AG08395 (cell line): ENCODE measurements around the gene NSL1.

ENCODE experiments used
- DNase-seq: peaks from one replicate; pipeline ENCODE4 v3.0.0; 2012; ENCODE audit warnings: mixed read lengths, low spot score

NSL1 gene

DNA sequence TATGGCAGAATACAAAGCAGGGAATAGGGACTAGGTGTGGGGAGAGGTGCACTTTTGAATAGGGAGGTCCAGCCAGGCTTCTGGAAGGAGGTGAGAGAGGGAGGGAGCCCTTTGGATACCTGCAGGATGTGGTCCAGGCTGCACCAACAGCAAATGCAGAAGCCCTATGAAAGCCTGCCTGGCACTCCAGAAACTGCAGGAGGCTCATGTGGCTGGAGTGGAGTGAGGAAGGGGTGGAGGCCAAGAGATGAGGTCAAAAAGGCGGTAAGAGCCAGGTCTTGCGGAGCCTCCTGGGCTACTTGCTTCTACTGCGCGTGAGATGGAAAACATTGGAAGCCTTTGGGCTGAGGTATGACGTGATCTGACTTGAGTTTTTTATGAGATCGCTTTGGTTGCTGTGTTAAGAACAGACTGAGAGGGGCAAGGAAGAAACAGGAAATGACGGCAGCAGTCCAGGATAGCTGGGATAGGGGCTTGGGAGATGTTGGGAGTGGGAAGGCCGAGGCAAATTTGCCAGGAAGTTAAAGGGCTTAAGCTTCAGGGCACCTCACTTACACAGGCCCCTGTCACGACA lies 87.5 kb downstream of the NSL1 start:
- DNase-seq = no peak

DNA sequence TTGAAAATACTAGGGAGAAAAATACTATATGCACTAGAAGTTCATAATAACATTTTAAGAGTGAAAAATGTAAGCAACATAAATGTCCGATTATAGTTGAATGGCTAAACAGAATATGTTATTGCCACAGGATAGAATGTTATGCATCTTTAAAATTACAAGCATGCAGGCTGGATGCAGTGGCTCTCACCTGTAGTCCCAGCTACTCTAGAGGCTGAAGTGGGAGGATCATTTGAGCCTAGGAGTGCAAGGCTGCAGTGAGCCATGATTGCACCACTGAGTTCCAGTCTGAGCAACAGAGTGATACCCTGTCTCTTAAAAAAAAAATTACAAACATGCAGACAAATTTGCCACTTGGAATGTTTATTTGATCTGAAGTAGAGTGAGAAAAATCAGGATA lies 88.9 kb downstream of the NSL1 start:
- DNase-seq = no peak

DNA sequence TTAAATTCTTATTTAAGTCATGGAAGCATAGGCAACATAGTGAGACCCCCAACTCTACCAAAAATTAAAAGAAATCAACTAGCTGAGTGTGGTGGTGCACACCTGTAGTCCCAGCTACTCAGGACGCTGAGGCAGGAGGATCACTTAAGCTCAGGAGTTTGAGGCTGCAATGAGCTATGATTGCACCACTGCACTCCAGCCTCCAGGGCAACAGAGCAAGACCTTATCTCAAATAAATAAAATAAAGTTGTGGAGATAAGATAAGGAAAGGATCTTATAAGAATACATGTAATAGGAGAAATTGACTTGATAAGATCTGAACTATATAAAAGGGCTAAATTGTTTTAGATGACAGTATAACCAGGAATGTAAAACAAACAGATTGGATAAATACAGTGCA lies 89.7 kb downstream of the NSL1 start:
- no peak for DNase-seq

DNA sequence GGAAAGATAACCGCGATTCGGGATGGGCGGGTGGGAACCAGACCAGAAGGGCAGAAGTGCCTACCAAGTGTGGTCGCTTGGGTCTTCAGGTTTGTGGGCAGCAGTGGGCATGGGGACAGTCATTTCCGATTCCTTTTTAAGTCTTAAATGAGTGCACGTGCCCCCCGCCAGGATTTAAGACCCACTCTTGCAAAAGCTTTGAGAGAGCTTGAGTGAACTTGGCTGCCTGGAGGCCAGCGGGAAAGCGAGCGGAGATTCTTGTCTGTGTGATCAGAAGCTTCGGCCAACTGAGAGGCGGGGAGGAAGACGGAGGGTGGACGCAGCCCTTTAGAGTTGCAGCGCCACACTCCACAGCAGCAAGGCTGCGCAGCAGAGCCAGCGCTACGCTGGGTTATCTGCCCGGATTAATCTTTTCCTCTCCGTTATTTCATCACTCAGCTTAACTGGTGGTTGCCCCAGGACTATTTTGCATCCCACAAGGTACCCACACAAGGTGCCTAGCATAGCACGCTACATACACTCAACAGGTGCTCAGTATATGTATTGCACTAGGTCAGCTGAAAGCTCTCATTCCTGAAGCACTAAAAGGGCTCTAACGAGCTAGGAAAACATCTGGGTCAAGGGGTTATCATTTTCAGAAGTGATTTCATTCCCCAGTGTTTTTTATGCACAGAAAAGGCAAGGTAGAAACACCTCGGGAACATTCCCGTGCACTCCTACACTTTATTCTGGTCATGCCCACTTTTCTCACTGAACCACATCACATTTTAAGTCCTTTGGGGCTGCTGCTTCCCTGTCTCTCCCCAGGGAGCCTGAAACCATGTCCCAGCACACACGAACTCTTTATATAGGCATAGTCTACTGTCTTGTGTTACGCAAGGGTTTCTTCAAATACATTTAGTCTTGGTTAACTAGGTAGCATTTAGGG lies 90.4 kb downstream of the NSL1 start:
- peak; percentile 58 for DNase-seq

DNA sequence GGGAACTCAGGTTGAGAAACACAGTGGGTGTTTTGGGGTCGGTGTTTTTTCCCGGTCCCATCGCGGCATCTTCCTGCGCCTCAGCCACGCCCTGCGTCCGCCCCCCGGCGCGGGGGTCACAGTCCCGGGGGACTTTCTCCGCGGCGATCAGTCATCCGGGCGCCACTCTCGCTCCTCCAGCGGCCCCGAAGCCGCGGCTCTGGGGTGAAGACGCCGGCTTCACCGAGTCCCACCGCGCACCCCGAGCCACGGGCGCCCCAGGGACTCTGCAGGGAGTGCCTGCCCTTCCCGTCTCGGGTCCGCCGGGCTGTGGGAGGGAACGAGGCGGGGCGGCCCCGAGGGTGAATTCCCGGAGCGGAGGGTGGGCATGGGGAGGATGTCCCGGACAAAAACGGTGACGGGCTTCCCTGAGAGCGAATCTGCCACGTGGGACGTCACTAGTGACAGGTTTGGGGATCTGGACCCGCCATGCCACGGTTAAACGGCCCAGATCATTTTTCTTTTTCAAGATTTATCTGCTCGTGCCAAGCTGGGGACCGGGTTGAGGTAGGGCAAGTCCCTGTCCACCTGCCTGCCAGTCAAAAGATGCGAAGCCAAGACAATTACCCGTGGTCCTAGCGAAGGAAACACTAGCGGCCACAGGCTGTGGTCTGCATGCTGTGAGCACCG lies 91.2 kb downstream of the NSL1 start:
- DNase-seq = no peak

DNA sequence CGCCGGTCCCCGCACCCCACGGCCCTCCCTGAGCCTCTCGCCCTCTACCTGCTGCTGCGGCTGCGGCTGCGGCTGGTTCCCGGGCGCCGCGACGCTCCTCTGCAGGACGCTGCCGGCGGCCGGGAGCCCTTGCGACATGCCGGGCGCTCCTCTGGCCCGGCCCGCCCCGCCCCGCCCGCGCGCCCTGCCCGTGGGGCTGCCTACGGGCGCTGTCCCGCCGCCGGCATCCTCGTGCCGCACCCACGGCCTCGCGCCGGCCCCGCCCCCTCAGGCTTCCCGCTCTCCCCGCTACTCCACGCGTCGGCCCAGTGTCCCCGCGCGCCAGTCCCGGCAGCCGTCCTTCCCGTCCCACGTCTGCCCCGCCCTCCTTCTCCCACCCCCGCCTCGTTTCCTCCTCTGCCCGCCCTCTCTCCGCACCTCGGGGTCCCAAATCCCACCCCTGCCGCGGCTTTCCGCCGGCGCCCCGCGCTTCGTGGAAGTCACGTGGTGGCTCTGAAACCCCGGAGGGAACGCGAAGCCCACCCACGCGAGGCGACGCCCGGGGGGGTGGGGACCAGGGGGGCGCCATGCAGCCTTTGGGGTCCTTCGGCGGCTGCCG lies 91.9 kb downstream of the NSL1 start, which contains the start of gene BATF3:
TSS of gene BATF3 (minus strand) at position 216 of the 598 bp plus-strand sequence. CDS start at position 138, 78 bp downstream.
- peak; percentile 29 for DNase-seq

DNA sequence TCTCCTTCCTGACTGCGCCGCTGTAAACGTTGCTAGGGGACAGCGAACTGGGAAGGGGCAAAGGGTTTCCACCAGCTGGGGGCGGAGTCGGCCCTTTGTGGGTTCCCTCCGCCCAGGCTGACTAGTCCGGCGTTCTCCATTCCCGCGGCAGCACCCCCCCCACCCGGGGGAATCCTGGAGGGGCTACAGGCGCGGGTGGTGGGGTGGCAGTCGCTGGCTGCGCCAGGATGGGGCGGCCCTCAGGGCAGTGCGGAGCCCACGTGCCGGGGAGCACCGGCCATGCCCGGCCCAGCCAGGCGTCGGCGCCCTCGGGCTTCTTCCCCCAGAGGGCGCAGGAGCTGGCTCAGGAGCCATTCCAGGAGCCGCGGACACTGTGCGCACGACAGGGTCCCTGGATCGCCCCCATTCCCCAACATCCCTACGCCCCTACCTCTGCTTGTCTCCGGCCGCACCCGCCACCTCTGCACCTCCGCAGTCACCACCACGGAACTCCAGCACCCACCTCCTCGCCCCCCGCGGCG lies 92.4 kb downstream of the NSL1 start:
- peak; percentile 39 for DNase-seq

DNA sequence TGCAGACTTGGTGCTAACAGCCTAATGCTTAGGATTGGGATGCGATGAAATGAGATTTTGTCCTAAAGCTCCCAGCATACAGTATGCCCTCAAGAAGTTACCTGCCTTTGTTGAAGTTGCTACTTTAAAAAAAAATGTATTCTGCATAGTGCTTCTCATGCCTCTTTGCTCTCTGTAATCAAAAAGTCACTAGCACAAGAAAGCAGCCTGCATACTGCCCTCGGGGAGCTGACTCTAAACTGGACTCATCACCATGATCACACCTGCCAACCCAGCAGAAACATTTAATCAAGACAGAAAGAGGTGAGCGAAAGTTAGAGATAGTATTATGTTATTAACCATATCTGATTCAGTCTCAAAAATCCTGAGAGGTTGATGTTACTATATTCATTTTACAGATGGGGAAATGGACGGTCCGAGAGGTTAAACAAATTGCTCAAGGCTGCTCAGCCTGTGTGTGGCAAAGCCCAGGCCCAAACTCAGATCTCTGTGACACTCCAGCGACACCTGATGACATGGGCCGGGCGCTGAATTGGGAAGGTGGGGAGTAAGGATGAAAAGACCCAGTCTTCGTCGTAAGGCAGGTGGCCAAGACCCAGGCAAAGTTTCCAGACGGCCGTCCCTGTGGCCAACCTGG lies 93.0 kb downstream of the NSL1 start:
- DNase-seq = no peak

DNA sequence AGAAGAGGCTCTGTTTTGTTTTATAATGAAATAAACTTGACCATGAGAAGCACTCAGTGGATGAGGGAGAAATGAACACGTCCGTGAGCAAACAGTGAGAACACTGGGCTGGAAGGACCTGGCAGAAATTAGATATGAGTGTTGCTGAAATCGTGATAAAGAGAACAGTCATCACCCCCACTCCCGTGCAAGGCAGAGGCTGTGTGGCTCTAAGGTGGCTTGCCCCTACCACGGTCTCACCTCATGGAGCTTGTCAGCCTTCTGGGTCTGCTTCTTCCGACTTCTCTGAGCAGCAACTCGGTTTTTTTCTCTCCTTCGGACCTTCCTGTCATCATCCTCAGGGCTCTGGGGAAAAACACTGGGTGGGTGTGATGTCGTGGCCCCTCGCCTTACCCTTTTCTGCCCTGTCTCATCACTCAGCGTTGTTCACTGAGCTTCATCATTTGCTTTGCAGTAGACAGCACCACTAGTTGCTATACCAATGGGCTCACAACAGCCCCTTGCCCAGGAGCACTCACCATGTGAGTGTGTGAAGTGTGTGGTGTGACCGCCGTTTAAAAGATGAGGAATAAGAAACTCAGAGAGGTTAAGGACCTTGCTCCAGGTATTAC lies 94.8 kb downstream of the NSL1 start:
- no peak for DNase-seq

DNA sequence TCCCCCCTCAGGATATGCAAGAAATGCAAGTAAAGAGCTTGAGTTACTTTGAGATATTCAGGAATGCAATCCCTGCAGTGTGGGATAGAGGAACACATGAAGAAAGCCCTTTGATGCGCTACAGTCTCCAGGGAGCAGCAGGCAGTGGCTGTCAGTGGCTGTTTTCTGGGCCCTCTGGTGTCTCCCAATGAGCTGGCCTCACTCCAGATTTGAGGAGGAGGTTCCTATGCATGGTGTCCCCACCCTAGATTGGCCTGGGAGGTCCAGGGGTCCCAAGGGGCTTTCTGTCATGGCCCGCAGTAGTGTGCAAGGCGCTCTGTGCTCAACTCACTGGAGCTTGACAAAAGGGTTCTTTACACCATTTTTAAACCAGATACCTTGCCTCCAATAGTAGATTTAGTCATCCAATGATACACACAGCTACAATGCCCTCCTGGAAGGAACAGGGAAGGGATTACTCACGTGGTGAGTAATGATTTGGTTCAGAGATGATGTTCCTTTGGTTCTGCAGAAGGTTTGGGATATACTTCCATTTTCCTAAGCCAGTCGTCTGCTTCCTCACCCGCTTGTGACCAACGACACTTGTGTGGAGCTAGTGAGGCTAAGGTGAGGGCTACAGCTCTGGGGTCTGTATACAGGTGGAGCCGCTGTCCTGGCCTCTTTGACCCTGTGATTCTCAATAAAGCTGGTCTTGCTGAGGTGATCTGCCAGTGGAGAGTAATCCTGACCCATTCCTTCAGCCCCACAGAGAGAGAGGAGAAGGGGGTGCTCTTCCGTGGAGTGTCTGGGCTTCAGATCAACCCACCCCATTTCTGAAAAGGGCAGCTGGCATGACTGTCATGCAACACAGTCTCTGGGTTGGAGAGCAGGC lies 98.6 kb downstream of the NSL1 start:
- DNase-seq = peak; percentile 85

DNA sequence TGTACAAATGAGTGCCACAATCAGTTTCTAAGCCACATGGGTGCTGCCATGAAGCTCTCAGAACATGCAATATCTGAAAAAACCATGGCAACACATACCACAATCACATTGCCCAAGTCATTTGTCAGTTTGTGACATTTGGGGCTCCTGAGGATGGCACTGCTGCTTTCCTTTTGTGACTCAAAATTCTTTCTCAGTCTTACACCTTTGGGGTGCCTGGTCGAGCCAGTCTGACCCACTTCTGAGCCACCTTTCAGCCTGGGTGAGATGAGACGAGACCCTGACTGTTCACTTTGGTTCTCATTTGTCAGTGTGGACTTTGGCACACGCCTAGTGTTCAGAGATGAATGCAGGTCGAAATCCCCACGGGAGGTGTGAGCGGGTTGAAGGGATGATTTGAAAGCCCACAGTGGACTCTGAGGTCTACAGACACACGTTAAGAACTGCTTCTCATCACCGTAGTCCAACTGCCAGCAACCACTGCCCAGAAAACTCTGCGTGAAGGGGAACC lies 100.0 kb downstream of the NSL1 start:
- no peak for DNase-seq

DNA sequence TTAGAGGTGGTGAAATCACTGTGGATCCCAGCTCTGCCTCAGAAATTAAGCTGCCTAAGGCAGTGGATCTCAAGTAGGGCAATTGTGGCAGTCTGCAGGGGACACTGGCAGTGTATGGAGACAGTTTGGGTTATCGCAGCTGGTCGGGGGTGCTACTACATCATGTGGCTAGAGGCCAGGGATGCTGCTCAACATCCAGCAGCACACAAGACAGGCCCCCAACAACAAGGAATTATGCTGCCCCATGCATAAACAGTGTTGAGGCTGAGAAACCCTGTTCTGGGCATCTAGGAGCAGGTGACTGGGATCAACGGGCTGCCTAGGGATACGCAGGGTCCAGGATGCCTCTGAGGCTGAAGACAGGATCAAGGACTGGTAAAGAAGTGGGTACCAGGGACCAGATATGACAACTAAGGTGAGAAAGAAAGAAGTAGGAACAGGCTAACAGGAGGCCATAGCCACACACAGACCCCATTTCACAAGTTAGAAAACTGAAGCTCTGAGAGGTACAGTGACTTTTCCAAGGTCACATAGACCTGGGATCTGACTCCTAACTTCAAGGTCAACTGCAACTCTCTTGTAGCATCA lies 100.7 kb downstream of the NSL1 start:
- DNase-seq = no peak

DNA sequence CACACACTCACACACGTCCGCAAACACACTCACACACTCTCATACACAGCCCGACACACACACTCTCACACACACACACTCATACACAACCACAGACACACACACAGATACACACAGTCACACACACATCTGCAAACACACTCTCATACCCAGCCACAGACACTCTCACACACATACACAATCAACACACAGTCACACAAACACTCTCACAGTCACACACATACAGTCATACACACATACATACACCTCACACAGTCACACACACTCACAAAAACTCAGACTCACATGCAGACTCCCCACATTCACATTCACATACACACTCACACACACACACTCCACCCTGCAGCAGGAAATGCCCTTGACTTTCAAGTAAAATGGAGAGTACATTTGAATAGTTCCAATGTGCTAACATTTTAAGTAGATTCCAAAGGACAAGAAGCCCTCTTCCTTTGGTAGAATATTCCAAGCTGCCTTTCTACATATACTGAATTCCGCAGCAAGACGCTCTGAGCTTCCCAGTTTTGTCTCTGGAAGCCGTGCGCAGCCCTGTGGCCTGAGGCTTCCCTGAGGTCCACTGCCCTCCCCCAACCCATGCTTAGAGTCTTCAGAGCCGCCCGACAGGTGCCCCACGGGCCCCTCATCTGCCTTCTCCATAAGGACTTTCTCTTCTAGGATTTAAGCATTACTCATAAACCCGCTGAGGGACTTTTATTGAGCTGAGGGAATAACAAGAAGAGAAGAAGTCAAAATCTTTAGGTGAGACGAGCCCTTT lies 101.6 kb downstream of the NSL1 start:
- DNase-seq = no peak

DNA sequence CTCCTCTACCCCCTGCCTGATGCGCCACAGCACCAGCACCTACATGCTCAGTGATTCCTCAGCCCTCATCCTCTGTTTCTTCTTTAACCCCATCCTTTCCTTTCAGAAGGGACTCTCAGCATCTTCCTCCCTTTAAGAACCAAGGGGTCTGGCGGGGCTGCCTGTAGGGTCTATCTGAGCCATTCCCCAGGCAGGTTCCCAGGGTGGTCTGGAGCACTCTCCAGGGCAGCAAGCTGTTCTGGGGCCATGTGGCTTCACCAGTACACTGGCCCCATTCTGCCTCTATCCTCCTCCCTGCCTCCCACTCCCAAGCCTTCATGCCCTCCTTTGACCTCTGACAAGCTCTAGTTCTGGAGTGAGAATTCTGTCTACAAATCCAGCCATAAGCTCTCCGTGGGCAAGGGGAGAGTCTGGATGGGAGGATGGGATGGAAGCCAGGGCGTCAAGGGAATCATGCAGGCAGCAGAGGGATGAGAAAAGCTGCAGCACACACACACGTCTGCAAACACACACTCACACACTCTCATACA lies 102.3 kb downstream of the NSL1 start:
- DNase-seq = no peak

DNA sequence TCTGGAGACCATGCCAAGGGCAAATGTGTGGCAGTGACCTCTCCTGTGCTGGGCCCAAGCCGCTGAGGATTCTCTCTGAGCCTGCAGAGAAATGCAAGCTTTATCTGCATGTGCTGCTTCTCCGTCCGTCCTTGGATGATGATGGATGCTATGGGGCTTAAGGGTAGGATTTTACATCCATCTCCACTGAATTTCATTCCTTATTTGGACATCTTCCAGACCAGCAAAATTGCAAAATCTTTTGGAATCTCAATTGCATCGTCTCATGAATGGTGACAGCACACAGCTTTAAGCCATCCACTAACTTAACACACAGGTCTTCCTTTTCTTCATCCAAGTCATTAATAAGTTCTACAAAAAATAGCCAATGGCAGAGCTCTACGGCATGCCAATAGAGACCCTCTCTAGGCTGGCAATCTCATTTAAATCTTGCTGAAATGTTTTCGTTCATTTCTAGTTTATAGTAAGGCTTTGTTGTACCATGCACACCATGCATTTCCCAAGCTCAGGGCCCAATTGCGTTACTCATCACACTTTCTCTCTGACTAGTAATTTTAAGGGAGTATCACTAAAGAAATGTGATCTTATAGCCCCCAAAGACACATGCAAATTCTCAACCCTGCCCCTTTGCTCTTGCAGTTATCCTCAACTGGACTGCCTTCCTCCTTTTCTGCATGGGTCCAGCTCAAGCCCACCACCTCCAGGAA lies 103.1 kb downstream of the NSL1 start:
- DNase-seq = no peak

DNA sequence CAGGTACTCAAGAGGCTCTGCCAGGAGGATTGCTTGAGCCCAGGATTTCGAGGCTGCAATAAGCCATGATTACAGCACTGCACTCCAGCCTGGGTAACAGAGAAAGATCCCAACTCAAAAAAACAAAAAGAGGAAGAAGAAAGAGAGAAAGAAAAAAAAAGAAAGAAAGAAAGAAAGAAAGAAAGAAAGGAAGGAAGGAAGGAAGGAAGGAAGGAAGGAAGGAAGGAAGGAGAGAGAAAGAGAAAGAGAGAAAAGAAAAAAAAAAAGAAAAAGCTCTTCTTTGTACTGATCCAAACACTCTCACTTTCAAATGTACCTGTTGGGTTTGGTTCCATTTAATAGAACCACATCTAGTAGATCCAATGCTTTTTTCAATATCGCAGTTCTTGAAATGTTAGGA lies 103.8 kb downstream of the NSL1 start:
- DNase-seq = no peak

DNA sequence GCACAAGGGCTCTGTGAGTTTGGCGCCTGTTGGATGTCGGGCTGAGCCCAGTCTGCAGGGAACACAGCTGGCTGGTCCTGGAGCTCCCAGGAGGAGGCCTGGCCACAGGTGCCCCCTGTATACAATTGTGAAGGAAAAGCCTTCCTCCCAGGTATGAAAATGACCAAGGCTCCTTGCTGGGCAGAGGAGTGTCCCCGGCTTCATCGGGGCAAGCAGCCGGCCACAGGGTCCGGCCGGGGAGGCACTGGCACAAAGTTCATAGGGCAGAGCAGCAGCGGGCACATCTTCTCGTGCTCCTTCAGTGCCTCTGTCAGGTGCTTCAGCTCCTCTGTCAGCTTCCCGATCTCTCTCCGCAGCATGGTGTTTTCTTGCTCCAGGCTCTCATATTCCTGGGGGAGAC lies 105.0 kb downstream of the NSL1 start:
- DNase-seq = no peak

DNA sequence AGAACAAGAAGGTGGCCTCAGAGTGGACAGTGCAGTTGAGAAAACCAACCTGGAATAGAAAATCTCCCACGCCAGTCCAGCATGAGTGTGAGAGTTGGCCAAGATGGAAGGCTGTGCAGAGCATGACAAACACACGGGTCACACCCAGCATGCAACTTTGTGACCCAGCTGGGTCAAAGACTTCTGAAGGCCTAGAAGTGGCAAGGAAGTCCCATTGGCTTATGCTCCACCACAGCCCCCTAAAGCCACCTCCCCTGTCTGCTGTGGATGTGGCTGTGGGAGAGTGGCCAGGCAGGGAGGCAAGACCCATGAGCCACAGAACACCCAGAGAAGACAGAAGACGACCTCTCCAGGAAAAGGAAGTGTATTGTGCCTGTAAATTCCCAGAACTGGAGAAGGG lies 105.5 kb downstream of the NSL1 start:
- DNase-seq = no peak
